Cerebellar cortex (tissue), 1 donor: Measurements from ENCODE around the gene TRA2A.

Source experiments
- DNase-seq: peaks from one replicate; pipeline ENCODE4 v3.0.0-alpha.2; 2015; ENCODE audit warnings: low spot score

Gene TRA2A

GRCh38 chr7:23470330-23471105 lies 61.3 kb downstream of the TRA2A start, which contains the start of gene IGF2BP3:
Gene IGF2BP3, minus strand, starts transcription at chr7:23470491. Its CDS starts 381 bp downstream, at chr7:23470110.
- peak; percentile 95 for DNase-seq

GRCh38 chr7:23469961-23470250 lies 61.9 kb downstream of the TRA2A start:
- no peak for DNase-seq

- no peak for DNase-seq
Observed at GRCh38 chr7:23469150-23469960, 62.4 kb downstream of the TRA2A start.

- no peak for DNase-seq
Observed at GRCh38 chr7:23468526-23469149, 63.1 kb downstream of the TRA2A start.

- DNase-seq: peak; percentile 29
Observed at GRCh38 chr7:23467806-23468525, 63.8 kb downstream of the TRA2A start.

- peak; percentile 24 for DNase-seq
Observed at GRCh38 chr7:23467291-23467805, 64.4 kb downstream of the TRA2A start.

DNA sequence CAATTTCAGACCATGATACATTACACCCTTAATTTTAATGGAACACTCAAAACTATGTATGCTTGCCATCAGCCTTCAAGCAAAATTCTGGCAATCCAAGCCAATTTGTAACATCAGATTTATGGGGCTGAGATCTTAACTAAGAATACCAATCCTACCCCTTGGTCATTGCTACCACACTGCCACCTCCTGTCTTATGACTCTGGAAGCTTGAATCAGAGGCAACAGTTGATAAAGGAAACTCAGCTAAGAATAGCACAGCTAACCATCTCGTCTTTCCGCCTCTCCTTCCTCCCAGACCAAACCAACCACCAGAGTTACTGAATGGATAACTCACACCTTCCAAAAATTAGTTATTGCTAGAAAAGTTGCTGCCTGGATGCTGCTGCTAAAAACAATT lies 68.9 kb downstream of the TRA2A start:
- DNase-seq: no peak

DNA sequence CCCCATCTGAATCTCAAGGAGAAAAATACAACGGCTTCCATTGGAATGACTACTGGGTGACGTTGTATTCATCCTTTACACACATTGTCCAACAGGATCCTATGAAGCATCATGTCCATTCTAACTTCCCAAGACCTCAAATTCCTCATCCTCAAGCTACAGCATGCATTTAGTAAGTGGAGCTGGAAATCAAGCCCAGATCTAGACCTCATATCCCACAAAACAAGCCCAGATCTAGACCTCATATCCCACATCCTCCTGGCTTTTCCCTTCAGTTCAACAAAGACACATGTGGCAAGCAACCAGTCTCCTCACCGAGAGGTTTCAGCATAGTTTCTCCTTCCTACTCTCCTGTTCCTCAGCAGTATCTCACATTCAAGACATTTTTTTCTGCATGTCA lies 73.7 kb downstream of the TRA2A start:
- DNase-seq: no peak

GRCh38 chr7:23456093-23456492 lies 75.7 kb downstream of the TRA2A start:
- DNase-seq: no peak

DNA sequence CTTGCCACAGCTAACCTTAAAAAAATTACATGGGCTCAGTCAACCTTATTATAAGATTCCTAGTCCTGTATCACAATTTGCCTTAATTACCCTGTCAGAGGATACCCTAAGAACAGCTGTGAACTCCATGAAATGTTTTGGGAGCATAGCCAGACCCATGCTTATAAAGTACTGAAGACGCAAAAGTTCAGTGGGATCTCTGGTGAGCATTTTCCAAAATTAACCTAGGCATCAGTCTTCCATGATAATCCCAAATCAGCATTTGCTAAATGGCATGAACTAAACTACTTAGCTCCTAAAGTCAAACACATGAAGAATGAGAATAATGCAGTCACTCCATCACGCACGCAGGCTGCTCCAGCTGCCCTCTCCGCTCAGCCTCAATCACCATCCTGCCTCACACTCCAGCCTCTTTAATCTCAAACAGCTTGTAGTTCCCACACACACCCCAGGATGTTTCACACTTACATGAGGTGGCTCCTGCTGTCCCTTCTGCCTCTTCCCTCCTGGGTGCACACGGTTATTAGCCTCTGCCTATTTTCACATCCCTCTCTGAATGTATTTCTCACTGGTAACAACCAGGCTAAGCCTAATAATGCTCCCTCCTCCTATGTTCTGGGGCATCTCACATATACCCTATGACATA lies 76.8 kb downstream of the TRA2A start:
- no peak for DNase-seq
